ENCODE results near the gene MORN1. TPM values are rescaled to one million over a fixed set of nuclear protein-coding genes. Genes with fewer than 3 reads are reported as not detected.

The MORN1 gene
- polyA plus RNA-seq, 1 of the 3 experiments (the other 2 are of a cell fraction) = 16.3 TPM

GRCh38 chr1:2438641-2439040, 47.3 kb upstream of the MORN1 start:
- H4K20me1 ChIP-seq (ENCODE audit: insufficient read depth) = no peaks in the 10 kb centered on the region
- no peak overlapping the region for H2AFZ ChIP-seq (ENCODE audit: low read depth)
- H3K79me2 ChIP-seq (ENCODE audit: insufficient read depth) = no peaks in the 10 kb centered on the region
- no peak for DNase-seq
- H3K4me3 ChIP-seq (ENCODE audit: low read depth in 2 of 2, low read length in 1 of 2) = no peak overlapping the region
- H3K4me1 ChIP-seq (ENCODE audit: control insufficient read depth in 1 of 2, insufficient read depth in 2 of 2, low read depth in 1 of 2, low read length in 1 of 2) = no peaks in the 10 kb centered on the region
- H3K27ac ChIP-seq (ENCODE audit: low read depth in 2 of 2, low read length in 1 of 2) = no peak overlapping the region
- no peaks in the 10 kb centered on the region for H3K9me2 ChIP-seq
- no peak overlapping the region for H3K9ac ChIP-seq
- POLR2A ChIA-PET = no interaction called here
- no peaks in the 10 kb centered on the region for H3F3A ChIP-seq (replicated peaks; ENCODE audit: insufficient read depth)
- CTCF ChIA-PET = interaction anchor here (0.7 to 2.1 kb wide), 4 partner anchors 22 to 110 kb away, joined by 3 to 6 read pairs (median 3); no protein-coding TSS in a partner anchor
- no peak overlapping the region for H3K4me2 ChIP-seq
- WGBS (ENCODE audit: low lambda C conversion rate) = 55% methylated on average over 9 of the region's 14 CpGs
- no peaks in the 10 kb centered on the region for H3K36me3 ChIP-seq (replicated peaks in 1 of 2; ENCODE audit: control insufficient read depth in 1 of 2, insufficient read depth in 2 of 2, low read length in 1 of 2)
- peaks cover 12% of the 10 kb centered on the region; the same call in 1 of the 2 replicates for H3K27me3 ChIP-seq (ENCODE audit: insufficient read depth)
- TF ChIP-seq SMC3 (IDR thresholded peaks at IDR 0.05; ENCODE audit: low read depth, low read length) (no peak), FOXM1 (IDR thresholded peaks at IDR 0.05; ENCODE audit: low read depth) (no peak), IRF3 (IDR thresholded peaks at IDR 0.05; ENCODE audit: low read depth, low read length) (no peak), JUND (IDR thresholded peaks at IDR 0.05) (no peak), MAX (IDR thresholded peaks at IDR 0.05; ENCODE audit: low read depth) (no peak), USF2 (IDR thresholded peaks at IDR 0.05; ENCODE audit: borderline replicate concordance, low read depth, low read length) (no peak), ELF1 (IDR thresholded peaks at IDR 0.05) (no peak), RAD21 (IDR thresholded peaks at IDR 0.05; ENCODE audit: low read length) (no peak)
- no peaks in the 10 kb centered on the region for H3K9me3 ChIP-seq

- H3K9me3 ChIP-seq = no peaks in the 10 kb centered on the region
- H3K79me2 ChIP-seq (ENCODE audit: insufficient read depth) = no peaks in the 10 kb centered on the region
- H3K4me3 ChIP-seq (ENCODE audit: low read depth in 2 of 2, low read length in 1 of 2) = no peak overlapping the region
- no peaks in the 10 kb centered on the region for H3K9me2 ChIP-seq
- no peak overlapping the region for H3K4me2 ChIP-seq
- no peak overlapping the region for H2AFZ ChIP-seq (ENCODE audit: low read depth)
- H3K9ac ChIP-seq = no peak overlapping the region
- WGBS (ENCODE audit: low lambda C conversion rate) = 47% methylated on average over 12 of the region's 15 CpGs
- H3K27me3 ChIP-seq (ENCODE audit: insufficient read depth) = peaks cover 16% of the 10 kb centered on the region
- H4K20me1 ChIP-seq (ENCODE audit: insufficient read depth) = no peaks in the 10 kb centered on the region
- TF ChIP-seq TCF12 (IDR thresholded peaks at IDR 0.05) (no peak), FOXJ3 (CRISPR knock-in tag; IDR thresholded peaks at IDR 0.05) (no peak), MAX (IDR thresholded peaks at IDR 0.05; ENCODE audit: low read depth) (no peak), MXI1 (IDR thresholded peaks at IDR 0.05; ENCODE audit: low read depth, low read length) (no peak), PBX3 (IDR thresholded peaks at IDR 0.05) (no peak), EZH2phosphoT487 (IDR thresholded peaks at IDR 0.05; ENCODE audit: borderline replicate concordance, low read depth) (no peak)
- H3K36me3 ChIP-seq (replicated peaks in 1 of 2; ENCODE audit: control insufficient read depth in 1 of 2, insufficient read depth in 2 of 2, low read length in 1 of 2) = no peaks in the 10 kb centered on the region
- POLR2A ChIA-PET = no interaction called here
- no peak for DNase-seq
- no peak overlapping the region for H3K27ac ChIP-seq (ENCODE audit: low read depth in 2 of 2, low read length in 1 of 2)
- no peaks in the 10 kb centered on the region for H3K4me1 ChIP-seq (ENCODE audit: control insufficient read depth in 1 of 2, insufficient read depth in 2 of 2, low read depth in 1 of 2, low read length in 1 of 2)
- no peaks in the 10 kb centered on the region for H3F3A ChIP-seq (replicated peaks; ENCODE audit: insufficient read depth)
- CTCF ChIA-PET = interaction anchor here (0.7 kb wide), 1 partner anchor 23 kb away, joined by 3 read pairs; no protein-coding TSS in a partner anchor
Observed at GRCh38 chr1:2438038-2438437, 46.7 kb upstream of the MORN1 start.

Measured in SK-N-SH (cell line).